ENCODE measurements around the gene ARL15. TPM values are rescaled to one million over a fixed set of nuclear protein-coding genes. Genes with fewer than 3 reads are reported as not detected.

Gene ARL15
- total and polyA plus RNA-seq, 2 donors (not counting 1 experiment from before 2014, with no cell fraction given), result 5.8 to 20.5 TPM

DNA sequence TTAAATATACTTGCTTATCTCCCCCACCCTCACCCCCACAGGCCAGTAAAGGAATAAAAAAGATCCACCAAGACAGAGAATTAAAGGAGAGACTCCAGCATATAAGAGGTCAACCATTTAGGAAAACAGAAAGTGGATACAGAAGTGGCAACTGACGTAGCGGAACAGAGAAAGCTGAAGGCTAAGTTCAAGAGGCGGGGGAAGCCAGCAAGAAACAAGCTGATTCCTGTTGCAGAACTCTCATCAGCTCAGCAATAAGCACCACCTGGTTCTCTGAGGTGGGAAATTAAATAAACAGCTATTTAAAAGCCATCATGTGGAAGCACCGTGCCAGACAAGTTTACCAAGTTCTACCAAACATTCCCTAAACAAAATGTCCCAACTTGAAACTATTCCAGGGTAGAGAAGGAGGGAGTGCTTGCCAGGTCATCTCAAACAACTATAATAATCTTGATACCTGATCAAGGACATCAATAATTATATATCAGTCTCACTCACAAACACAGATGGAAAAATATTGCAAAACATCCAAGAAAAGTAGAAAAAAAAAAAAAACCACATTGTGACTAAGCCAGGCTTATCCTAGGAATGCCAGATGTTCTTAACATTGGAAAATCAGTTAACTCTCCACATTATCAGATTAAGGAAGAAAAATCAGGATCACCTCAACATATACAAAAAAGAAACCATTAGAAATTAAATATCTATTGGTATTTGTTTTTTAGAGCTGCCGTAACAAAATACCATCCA lies 7.3 kb upstream of the ARL15 start:
- Histone ChIP-seq H3K4me3 (ENCODE audit: control extremely low read depth in 1 of 5, extremely low read depth in 1 of 5, insufficient read depth in 1 of 5, low read depth in 2 of 5, low read length in 4 of 5) (no peak overlapping the region), H3K9me3 (ENCODE audit: control extremely low read depth in 1 of 3, control insufficient read depth in 2 of 3, insufficient read depth in 1 of 3, low read length in 2 of 3) (no peaks in the 10 kb centered on the region), H3K4me2 (replicated peaks; ENCODE audit: low read depth, low read length, poor library complexity, severe bottlenecking) (no peak overlapping the region), H3K9ac (ENCODE audit: low read length) (no peak overlapping the region), H2AFZ (ENCODE audit: insufficient read depth, low read depth, low read length, poor library complexity, severe bottlenecking) (no peak overlapping the region), H3K36me3 (replicated peaks in 1 of 2; ENCODE audit: control extremely low read depth in 1 of 2, control insufficient read depth in 1 of 2, extremely low read depth in 1 of 2, insufficient read depth in 2 of 2, low read length in 1 of 2) (no peaks in the 10 kb centered on the region), H4K20me1 (ENCODE audit: control insufficient read depth, insufficient read depth, low read length, poor library complexity, severe bottlenecking) (no peaks in the 10 kb centered on the region), H3K4me1 (ENCODE audit: control insufficient read depth in 2 of 2, insufficient read depth in 2 of 2, low read length in 2 of 2) (no peaks in the 10 kb centered on the region), H3K79me2 (ENCODE audit: control insufficient read depth, insufficient read depth, low read length) (no peaks in the 10 kb centered on the region), H3K27ac (ENCODE audit: low read length in 2 of 2) (no peak overlapping the region), H3K27me3 (replicated peaks in 1 of 4; ENCODE audit: control extremely low read depth in 1 of 4, control insufficient read depth in 3 of 4, insufficient read depth in 4 of 4, low read length in 3 of 4) (peaks cover 0 to 20% (median 6%) of the 10 kb centered on the region in 4 experiments)
- no peak overlapping the region for H3K27ac Mint-ChIP-seq
- intact Hi-C loops (cut with micrococcal nuclease), result loop anchor here (10.0 kb wide), 7 partner anchors 327 to 1677 kb away; partner anchors contain the start of genes DHX29, IL6ST, MTREX and PLPP1
- H3K27me3 Mint-ChIP-seq, result peaks cover 49% of the 10 kb centered on the region
- no peak for DNase-seq
- H3K4me3 Mint-ChIP-seq, result no peak overlapping the region
- no peaks in the 10 kb centered on the region for H3K4me1 Mint-ChIP-seq
- H3K9me3 Mint-ChIP-seq (ENCODE audit: insufficient read depth), result no peaks in the 10 kb centered on the region
- no peak for TF ChIP-seq EZH2 (IDR thresholded peaks at IDR 0.05; ENCODE audit: borderline replicate concordance, insufficient read depth, low read depth, low read length, poor library complexity, severe bottlenecking)
- TF ChIP-seq, protein P1, sequence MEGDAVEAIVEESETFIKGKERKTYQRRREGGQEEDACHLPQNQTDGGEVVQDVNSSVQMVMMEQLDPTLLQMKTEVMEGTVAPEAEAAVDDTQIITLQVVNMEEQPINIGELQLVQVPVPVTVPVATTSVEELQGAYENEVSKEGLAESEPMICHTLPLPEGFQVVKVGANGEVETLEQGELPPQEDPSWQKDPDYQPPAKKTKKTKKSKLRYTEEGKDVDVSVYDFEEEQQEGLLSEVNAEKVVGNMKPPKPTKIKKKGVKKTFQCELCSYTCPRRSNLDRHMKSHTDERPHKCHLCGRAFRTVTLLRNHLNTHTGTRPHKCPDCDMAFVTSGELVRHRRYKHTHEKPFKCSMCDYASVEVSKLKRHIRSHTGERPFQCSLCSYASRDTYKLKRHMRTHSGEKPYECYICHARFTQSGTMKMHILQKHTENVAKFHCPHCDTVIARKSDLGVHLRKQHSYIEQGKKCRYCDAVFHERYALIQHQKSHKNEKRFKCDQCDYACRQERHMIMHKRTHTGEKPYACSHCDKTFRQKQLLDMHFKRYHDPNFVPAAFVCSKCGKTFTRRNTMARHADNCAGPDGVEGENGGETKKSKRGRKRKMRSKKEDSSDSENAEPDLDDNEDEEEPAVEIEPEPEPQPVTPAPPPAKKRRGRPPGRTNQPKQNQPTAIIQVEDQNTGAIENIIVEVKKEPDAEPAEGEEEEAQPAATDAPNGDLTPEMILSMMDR (IDR thresholded peaks at IDR 0.05), result no peak
- WGBS (ENCODE audit: insufficient coverage), result no CpG with 5 or more reads among the region's 5 CpGs
- ChIA-PET CTCF (no interaction called here), POLR2A (no interaction called here)
- ATAC-seq (ENCODE audit: low read depth), result no peak

Measured in B cell (primary cell).